Right lobe of liver (tissue), 4 donors: Measurements from ENCODE around the gene PITPNM3.

Source experiments
- POLR2A ChIP-seq: fragments of 450-650 bp; IDR thresholded peaks from one replicate; pipeline ENCODE4 v1.6.1; 2017; ENCODE audit warnings: antibody characterized with exemption, mild to moderate bottlenecking
- TF ChIP-seq, protein P1 (sequence below), 4 donors: fragments of 200-600 bp in 3 of 4; fragments of 450-650 bp in 1 of 4; IDR thresholded peaks; one replicate each; pipeline versions ENCODE4 v1.5.1 to v1.8.0; 2016 to 2022; ENCODE audit warnings: antibody characterized with exemption in 4 of 4, mild to moderate bottlenecking in 2 of 4
- donor health status: DM: no; HTN: no; CAD: no.
- donor health status: DM: no; HTN: no; CAD: no.
- donor health status: DM: no; HTN: yes; CAD: no.

DNA sequence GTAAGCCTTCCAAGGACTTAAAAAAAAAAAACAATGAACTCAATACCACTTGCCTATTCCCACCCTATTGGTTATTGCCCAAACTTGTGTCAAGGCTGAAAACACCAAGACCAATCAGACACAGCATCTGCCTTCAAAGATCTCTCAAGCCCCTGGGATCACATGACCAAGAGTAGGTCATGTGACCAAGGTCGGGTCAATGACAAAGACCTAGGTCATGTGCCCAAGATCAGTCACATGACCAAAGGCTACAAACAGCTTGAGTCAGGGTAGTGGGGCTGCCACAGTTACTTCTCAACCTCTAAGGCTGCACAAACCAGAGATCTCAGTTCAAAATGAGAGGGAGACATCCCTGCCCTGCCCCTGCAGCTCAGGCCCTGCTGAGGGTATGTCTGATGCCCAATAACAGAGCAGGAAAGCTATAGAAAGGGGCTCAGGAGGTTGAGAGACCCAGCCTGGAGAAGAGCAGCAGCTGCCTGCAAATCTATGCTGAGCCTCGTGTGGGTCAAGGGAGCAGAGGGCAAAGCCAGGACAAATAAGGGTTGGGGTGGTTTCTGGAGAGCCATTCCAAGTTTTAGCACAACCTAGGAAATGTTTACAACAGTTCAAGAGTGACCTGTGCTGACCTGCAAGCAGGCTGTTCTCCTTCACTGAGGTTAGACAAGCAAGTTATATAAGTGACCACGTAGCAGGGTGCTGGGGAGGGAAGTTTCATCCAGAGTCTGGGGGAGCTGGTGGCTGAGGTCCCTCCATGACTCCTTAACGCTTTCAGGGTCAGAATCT lies 63.3 kb downstream of the PITPNM3 start:
- TF ChIP-seq, protein P1, sequence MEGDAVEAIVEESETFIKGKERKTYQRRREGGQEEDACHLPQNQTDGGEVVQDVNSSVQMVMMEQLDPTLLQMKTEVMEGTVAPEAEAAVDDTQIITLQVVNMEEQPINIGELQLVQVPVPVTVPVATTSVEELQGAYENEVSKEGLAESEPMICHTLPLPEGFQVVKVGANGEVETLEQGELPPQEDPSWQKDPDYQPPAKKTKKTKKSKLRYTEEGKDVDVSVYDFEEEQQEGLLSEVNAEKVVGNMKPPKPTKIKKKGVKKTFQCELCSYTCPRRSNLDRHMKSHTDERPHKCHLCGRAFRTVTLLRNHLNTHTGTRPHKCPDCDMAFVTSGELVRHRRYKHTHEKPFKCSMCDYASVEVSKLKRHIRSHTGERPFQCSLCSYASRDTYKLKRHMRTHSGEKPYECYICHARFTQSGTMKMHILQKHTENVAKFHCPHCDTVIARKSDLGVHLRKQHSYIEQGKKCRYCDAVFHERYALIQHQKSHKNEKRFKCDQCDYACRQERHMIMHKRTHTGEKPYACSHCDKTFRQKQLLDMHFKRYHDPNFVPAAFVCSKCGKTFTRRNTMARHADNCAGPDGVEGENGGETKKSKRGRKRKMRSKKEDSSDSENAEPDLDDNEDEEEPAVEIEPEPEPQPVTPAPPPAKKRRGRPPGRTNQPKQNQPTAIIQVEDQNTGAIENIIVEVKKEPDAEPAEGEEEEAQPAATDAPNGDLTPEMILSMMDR (IDR thresholded peaks at IDR 0.05) = no peak
- no peak for TF ChIP-seq POLR2A
